GM18498 (cell line): ENCODE data around the gene C11orf65.
"Not testable (repeated sequence)": the region's sequence is repeated elsewhere in the genome, so short reads cannot be mapped to it uniquely, and the experiment has no call there.

Experiments
- ATAC-seq: cut with Tn5 transposase; IDR thresholded peaks from one replicate; pipeline ENCODE4 v1.9.1; 2021; ENCODE audit warnings: mild to moderate bottlenecking, moderate library complexity; ENCODE audit not compliant: unreplicated experiment

Gene C11orf65

DNA sequence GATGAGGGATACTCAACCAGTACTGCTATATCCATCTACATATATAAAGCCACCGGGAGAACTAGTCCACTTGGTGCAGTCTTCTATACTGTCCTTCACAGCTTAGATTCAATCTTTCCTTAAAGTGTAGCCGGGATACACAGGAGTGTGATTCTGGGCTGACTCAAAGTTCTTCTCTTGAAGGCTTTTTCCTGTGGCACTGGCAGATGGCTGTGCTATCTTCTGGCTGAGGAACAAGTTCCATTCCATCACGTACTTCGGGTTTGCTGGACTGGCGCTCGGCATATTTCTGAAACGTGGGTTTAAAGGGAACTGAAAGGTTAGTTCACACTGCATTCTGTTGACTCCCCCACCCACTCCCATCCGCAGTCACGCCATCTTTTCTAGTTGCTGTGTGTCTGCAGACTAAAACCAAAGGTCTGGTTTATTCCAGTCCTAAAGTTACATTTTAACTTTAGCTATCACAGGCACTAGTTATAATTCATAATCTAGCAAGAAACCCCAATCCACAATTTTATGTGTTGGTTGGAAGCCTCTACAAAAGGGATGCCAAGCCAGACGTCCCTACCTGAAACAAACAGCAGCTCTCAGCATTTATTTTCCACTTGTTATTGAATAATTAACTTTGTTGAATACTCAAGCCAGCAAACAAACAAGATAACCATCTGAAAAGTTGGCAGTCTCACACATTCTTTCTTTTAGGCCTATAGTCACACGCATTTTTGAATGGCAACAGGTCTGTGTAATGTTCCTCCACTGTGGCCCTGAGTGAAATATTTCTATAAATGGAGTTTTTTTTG, 7.5 kb upstream of the C11orf65 start:
- ATAC-seq = no peak

DNA sequence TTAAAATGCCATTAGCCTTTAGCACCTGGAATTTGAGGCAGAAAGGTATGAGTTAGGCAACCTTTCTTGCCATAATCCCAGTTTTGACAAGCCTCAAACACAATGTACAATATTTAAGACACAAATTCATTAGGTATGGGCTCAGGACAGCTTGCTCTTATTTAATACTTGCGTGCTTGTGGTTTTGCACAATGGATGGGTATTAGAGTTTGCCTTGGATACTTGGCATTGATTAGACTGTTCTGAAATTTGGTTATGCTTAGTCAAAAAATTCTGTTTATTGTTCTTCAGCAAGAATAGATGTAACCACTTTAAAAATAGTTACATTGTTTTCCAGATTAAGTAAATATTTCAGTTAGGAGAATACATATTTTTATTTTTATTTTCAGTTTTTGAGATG, 5.4 kb upstream of the C11orf65 start:
- no peak for ATAC-seq

DNA sequence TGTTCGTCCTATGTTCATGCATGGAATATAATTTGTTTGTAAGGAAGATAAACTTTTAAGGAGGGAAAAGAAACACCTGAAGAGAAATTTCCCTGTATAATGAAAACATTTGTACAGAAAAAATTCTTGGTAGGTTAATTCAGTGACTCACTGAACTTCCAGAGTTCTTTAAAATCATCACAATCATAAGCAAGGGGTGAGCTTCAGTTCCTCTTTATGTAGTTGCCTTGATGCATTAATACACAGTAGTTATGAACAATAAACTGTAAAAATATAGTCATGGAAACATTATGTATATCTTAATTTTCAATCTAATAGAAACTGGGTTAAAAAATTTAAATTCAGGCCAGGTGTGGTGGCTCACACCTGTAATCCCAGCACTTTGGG, 1.1 kb upstream of the C11orf65 start:
- no peak for ATAC-seq

DNA sequence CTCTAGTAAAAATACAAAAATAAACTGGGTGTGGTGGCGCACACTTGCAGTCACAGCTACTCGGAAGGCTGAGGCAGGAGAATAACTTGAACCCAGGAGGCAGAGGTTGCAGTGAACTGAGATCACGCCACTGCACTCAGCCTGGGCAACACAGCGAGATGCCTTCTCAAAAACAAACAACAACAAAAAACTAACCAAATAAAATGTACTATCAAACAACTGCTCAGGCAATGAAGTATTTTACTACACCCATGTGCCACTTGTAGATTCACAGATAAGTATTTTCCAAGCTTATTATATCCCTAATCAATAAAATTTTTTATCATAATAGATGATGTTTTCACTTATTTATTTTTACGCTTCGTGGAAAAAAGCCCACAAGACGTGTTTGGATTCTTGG, 924 bp downstream of the C11orf65 start:
- no peak for ATAC-seq

DNA sequence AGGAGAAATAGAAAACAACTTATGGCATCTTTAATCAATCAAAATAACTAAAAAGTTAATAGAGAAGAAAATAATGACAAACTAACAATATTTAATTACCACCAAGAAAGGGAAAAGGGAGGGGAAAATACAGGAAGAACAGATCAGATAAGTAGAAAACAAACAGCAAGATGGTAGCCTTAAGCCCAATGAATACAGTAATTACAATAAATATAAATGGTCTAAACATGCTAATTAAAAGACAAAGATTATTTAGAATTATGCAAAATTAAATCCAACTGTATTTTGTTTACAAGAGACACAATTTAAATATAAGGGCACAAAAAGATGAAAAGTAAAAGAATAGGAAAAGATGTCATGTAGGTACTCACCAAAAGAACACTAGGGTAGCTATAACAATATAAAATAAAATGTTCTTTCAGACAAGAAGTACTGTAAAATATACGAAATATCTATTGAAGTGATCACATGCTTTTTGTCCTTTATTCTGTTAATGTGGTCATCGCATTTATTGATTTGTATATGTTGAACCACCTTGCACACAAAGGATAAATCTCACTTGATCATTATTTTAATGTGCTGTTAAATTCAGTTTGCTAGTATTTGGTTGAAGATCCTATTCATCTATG, 14.0 kb downstream of the C11orf65 start:
- no peak for ATAC-seq

DNA sequence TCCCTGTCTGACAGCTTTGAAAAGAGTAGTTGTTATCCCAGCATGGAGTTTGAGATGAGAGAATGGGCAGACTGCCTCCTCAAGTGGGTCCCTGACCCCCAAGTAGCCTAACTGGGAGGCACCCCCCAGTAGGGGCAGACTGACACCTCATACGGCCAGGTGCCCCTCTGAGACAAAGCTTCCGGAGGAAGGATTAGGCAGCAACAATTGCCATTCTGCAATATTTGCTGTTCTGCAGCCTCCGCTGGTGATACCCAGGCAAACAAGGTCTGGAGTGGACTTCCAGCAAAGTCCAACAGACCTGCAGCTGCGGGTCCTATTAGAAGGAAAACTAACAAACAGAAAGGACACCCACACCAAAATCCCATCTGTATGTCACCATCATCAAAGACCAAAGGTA, 25.9 kb downstream of the C11orf65 start:
- not testable (repeated sequence) for ATAC-seq

DNA sequence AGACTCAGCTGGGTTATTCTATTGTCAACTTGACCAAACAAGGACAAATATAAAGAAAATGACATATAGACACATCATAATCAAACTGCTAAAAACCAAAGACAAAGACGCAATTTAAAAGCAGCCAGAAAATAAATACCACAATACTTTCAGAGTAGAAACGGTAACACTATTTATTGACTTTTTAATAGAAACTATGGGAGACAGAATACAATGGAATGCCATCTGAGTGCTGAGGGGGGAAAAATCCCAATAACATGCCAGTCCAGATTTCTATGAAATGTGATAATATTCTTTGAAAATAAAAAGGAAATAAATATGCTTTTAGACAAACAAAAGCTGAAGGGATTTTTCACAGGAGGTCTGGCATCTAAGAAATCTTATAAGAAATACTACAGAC, 30.7 kb downstream of the C11orf65 start:
- no peak for ATAC-seq

DNA sequence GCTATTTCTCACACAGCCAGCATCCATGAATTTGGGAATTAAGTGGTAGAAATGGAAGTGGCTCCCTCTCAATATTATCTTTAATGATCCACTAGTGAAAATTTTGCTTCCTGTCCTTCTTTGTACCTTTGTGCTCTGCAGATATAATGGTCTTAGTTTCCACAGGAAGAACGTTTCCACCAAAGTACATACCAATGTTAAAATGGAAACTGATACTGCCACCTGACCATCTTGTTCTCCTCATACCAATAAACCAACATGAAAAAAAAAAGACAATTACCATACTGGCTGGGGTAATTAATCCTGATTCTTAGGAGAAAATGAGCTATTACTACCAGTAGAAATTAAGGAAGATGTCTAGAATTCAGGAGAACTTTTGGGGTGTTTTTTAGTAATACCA, 32.3 kb downstream of the C11orf65 start:
- ATAC-seq = no peak

GRCh38 chr11:108432783-108433182, 34.5 kb downstream of the C11orf65 start:
- ATAC-seq = no peak

- no peak for ATAC-seq
These were observed 35.3 kb downstream of the C11orf65 start for GRCh38 chr11:108431997-108432396.

DNA sequence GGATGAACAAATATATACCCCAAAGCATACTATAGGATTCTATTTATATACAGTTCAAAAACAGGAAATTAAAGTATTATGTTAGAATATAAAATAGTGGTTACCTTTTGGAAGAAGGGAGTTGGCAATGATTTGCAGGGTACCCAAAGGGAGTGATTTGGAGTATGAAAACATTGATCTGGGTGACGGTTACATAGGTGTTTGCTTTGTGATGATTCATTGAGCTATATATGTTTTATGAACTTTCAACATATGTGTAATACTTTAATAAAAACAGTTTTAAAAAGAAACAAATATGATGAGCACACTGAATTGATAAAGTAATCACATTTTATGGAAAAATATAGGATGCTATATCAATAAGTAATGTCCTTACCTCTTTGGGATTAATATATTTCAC, 36.0 kb downstream of the C11orf65 start:
- ATAC-seq = no peak

DNA sequence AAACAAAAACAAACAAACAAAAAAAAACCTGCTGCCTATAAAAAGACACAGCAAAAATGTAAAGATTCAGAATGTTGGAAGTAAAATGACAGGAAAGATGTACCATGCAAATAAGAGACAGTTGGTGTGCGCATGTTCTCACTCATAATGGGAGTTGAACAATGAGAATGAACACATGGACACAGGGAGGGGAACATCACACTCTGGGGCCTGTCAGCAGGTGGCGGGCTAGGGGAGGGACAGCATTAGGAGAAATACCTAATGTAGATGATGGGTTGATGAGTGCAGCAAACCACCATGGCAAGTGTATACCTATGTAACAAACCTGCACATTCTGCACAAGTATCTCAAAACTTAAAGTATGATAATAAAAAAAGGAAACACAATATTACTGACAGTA, 49.8 kb downstream of the C11orf65 start:
- not testable (repeated sequence) for ATAC-seq

GRCh38 chr11:108414958-108415357, 52.4 kb downstream of the C11orf65 start:
- no peak for ATAC-seq

DNA sequence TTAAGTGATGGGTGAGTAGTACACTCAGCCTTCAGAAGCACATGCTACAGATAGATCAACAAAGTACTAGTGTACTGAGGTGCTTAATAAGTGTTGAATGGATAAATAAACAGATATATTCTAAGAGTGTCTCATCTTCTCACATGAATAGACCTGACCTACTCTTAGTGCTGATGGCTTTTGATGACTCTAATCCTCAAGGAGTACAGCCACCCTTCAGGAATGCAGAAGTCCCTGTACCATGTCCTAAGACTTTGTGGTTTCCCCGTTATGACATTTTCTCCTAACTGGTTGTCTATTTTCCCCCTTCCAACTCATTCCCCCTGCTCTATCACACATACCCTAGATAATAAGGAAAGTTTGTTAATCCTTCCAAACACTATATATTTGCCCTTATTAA, 61.6 kb downstream of the C11orf65 start:
- ATAC-seq = no peak

GRCh38 chr11:108403052-108403451, 64.3 kb downstream of the C11orf65 start:
- no peak for ATAC-seq

DNA sequence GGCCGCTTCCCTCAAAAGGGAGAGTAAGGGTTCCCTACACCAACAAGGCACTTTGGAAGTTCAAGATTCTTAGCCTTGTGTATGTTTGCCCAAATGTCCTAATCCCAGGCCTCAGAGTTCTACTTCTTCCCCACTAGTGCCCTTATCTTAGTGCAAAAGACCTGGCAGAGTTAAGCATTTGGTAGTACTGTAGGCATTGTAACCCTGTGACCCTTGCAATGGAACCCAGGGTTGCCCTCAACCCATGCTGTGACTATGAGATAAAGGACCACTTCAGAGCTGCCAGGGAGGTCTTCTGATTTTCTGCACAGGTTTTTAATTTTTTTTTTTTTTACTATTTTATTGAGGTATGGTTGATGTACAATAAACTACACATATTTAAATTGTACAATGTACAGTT, 65.1 kb downstream of the C11orf65 start:
- ATAC-seq = no peak

- no peak for ATAC-seq
These were observed 68.9 kb downstream of the C11orf65 start for GRCh38 chr11:108398439-108398838.

DNA sequence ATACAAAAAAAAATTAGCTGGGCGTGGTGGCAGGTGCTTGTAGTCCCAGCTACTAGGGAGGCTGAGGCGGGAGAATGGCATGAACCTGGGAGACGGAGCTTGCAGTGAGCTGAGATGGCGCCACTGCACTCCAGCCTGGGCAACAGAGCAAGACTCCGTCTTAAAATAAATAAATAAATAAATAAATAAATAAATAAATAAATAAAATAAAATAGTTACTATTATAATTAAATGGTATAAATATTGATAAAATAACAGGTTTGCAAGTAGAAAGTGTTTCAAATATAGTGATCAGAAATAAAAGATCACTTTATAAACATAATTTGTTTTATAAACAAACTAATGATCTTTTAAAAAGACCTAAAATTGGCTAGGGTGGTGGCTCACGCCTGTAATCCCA, 70.7 kb downstream of the C11orf65 start:
- not testable (repeated sequence) for ATAC-seq

DNA sequence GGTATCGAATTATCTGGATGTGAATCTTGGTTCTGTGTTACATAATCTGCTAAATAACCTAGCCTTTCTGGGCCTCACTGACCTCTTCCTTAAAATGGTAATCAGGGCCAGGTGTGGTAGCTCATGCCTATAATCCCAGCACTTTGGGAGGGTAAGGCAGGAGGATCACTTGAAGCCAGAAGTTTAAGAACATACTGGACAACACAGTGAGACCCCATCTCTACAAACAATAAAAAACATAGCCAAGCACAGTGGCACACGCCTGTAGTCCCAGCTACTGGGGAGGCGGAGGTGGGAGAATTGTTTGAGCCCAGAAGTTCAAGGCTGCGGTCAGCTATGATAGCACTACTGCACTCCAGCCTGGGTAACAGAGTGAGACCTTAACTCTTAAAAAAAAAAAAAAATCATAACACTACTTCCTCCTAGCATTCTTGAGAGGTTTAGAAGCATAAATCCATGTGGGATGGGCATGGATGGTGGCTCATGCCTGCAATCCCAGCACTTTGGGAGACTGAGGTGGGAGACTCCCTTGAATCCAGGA, 72.5 kb downstream of the C11orf65 start:
- ATAC-seq = no peak

GRCh38 chr11:108393046-108393445, 74.3 kb downstream of the C11orf65 start:
- ATAC-seq = no peak

DNA sequence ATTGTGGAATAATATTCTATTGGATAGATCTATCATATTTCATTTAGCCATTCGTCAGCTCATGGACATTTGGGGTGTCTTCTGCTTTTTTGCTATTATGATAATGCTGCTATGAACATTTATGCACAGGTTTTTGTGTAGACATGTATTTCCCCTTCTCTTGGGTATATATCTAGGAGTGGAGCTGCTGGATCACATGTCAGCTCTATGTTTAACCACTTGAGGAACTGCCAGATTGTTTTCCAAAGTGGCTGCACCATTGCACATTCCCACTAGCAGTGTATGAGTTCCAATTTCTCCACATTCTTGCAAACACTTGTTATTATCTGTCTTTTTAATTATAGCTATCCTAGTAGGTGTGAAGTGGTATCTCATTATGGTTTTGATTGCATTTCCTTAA, 75.0 kb downstream of the C11orf65 start:
- ATAC-seq = no peak

DNA sequence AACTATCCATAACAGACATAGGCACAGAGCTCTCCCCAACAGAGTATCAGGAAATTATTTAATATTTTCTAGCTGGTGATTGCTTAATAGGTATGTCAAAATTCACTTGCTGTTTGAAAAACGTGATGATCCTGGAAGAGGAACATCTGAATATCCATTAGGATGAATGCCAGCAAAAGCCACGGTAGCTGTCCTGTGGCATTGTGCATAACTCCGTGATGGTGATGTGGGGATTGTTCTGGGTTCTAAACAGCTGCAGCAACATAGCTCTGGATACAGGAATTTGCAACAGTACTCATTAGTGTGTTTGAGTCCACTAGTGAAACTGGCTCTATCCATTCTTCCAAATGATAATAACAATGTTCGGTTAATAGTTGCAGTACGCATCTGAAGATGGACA, 78.8 kb downstream of the C11orf65 start:
- no peak for ATAC-seq
